Measurements from ENCODE around the gene PPP2R5E. TPM values are rescaled to one million over a fixed set of nuclear protein-coding genes. Genes with fewer than 3 reads are reported as not detected.
A peak's percentile ranks its signal among the peaks of the same experiment; 100 is the strongest.

PPP2R5E gene
- total RNA-seq, 4 donors from 2014 or later: 22.9 to 24.7 (median 23.8) TPM

GRCh38 chr14:63547798-63548335, 4.7 kb upstream of the PPP2R5E start:
- no peak overlapping the region for H3K27ac ChIP-seq
- no peak overlapping the region for H3K4me3 ChIP-seq
- peaks cover 0 to 10% (median 8%) of the 10 kb centered on the region in 4 donors for H3K4me1 ChIP-seq
- no peaks in the 10 kb centered on the region for H3K27me3 ChIP-seq
- DNase-seq (ENCODE audit: low spot score in 2 of 2): no peak
- no peaks in the 10 kb centered on the region for H3K9me3 ChIP-seq
- TF ChIP-seq POLR2A (IDR thresholded peaks at IDR 0.05) (no peak), EP300 (IDR thresholded peaks at IDR 0.05) (no peak), CTCF (IDR thresholded peaks at IDR 0.05) (no peak)
- H3K36me3 ChIP-seq: no peaks in the 10 kb centered on the region
- WGBS, 2 donors: 70 to 71% methylated on average over 8 of the region's 8 CpGs

GRCh38 chr14:63545431-63545830, 2.3 kb upstream of the PPP2R5E start:
- Histone ChIP-seq H3K27me3 (no peaks in the 10 kb centered on the region), H3K4me1 (peaks cover 0 to 27% (median 12%) of the 10 kb centered on the region in 4 donors), H3K36me3 (peaks cover 0 to under 1% (median 0%) of the 10 kb centered on the region in 3 donors), H3K4me3 (no peak overlapping the region), H3K27ac (no peak overlapping the region), H3K9me3 (no peaks in the 10 kb centered on the region)
- no peak for DNase-seq (ENCODE audit: low spot score in 2 of 2)
- TF ChIP-seq CTCF (IDR thresholded peaks at IDR 0.05) (no peak), POLR2A (IDR thresholded peaks at IDR 0.05) (no peak), EP300 (IDR thresholded peaks at IDR 0.05) (no peak)
- 91 to 97% methylated on average over 3 of the region's 3 CpGs for WGBS, 2 donors

GRCh38 chr14:63544591-63545299, 1.6 kb upstream of the PPP2R5E start:
- no peak for TF ChIP-seq EP300 (IDR thresholded peaks at IDR 0.05)
- TF ChIP-seq CTCF (IDR thresholded peaks at IDR 0.05): peak in 4 of 5 experiments; percentile 10 to 46 (median 26)
- Histone ChIP-seq H3K4me3 (peak overlapping the region in 2 of 4 donors; percentile 75 to 98), H3K27me3 (no peaks in the 10 kb centered on the region), H3K9me3 (no peaks in the 10 kb centered on the region), H3K27ac (peak overlapping the region in 1 of 4 donors; percentile 10), H3K4me1 (peaks cover 0 to 27% (median 12%) of the 10 kb centered on the region in 4 donors), H3K36me3 (peaks cover 0 to 7% (median 0%) of the 10 kb centered on the region in 3 donors)
- 10 to 15% methylated on average over 6 of the region's 6 CpGs for WGBS, 2 donors
- no peak for DNase-seq (ENCODE audit: low spot score in 2 of 2)

- peaks cover 0 to 16% (median 0%) of the 10 kb centered on the region in 3 donors for H3K36me3 ChIP-seq
- TF ChIP-seq POLR2A (IDR thresholded peaks at IDR 0.05) (no peak), EP300 (IDR thresholded peaks at IDR 0.05) (no peak), CTCF (IDR thresholded peaks at IDR 0.05) (no peak)
- peaks cover 0 to 27% (median 12%) of the 10 kb centered on the region in 4 donors for H3K4me1 ChIP-seq
- peak overlapping the region in 3 of 4 donors; percentile 63 to 92 (median 80) for H3K27ac ChIP-seq
- 0 to 1% methylated on average over 22 of the region's 22 CpGs for WGBS, 2 donors
- H3K4me3 ChIP-seq: peak overlapping the region; percentile 58 to 98 (median 70)
- no peaks in the 10 kb centered on the region for H3K9me3 ChIP-seq
- no peaks in the 10 kb centered on the region for H3K27me3 ChIP-seq
- DNase-seq (ENCODE audit: low spot score in 2 of 2): no peak
These were observed 739 bp upstream of the PPP2R5E start for GRCh38 chr14:63543826-63544406.
